K562 treated with DMSO at 1 percent for 24 hours (cell line): ENCODE measurements around the gene MAMLD1. TPM values are rescaled to one million over a fixed set of nuclear protein-coding genes. Genes with fewer than 3 reads are reported as not detected.

Experiments
- total RNA-seq: library from RNA; unstranded; fragments of 300-600 nt; gene quantifications from 2 replicates; pipeline ENCODE4 v1.2.3, GENCODE V29; 2022; ENCODE audit warnings: low read depth; ENCODE audit not compliant: insufficient read depth

The MAMLD1 gene, protein sequence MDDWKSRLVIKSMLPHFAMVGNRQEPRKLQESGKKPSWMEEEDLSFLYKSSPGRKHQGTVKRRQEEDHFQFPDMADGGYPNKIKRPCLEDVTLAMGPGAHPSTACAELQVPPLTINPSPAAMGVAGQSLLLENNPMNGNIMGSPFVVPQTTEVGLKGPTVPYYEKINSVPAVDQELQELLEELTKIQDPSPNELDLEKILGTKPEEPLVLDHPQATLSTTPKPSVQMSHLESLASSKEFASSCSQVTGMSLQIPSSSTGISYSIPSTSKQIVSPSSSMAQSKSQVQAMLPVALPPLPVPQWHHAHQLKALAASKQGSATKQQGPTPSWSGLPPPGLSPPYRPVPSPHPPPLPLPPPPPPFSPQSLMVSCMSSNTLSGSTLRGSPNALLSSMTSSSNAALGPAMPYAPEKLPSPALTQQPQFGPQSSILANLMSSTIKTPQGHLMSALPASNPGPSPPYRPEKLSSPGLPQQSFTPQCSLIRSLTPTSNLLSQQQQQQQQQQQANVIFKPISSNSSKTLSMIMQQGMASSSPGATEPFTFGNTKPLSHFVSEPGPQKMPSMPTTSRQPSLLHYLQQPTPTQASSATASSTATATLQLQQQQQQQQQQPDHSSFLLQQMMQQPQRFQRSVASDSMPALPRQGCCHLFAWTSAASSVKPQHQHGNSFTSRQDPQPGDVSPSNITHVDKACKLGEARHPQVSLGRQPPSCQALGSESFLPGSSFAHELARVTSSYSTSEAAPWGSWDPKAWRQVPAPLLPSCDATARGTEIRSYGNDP
- 0.07 TPM in 1 of 2 replicates, not detected in the other for total RNA-seq

DNA sequence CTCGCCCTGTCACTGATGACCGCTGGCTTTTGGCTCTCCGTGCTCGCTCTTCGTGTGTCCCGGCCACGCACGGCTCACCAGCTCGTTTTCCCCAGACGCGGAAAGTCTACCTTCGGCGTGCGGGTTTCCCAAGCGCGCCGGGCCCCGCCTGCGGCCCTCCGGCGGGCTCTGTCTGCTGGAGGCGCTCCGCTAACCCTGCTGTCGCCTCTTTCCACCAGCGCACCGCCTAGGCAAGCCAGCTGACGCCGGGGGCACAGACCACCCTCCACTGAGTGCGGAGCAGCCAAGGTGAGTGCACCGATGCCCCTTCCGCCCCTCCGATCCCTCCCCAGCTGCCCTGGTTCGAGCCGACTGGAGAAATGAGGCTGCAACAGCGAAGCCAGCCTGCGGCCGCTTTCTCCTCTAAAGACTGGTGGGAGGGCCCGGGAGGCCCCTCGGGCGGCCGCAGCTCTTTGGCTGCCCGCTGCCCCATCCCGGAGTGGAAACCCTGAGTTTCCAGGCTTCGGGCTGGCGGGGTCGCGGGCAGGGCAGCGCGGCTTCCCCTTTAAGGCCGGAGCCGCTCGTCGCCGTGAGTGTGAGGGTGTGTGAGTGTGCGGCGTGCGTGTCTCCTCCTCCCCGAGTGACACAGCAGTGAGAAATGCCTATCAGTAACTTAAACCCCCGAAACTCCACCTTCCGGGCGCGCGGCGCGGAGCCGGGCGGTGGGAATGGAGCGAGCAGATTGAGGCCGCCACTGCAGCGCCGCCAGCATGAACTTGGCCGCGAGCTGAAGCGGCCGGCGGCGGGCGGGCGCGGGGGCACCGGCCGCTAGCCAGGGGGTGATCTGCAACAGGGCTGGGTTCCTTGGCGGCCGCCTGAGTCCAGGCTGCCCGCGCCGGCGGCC lies at the start of gene MAMLD1:
Gene MAMLD1, plus strand, starts transcription at position 719 of the 883 bp plus-strand sequence. CDS start 82,200 bp downstream, outside the sequence.

Other genes starting within 250 kb of the MAMLD1 start
- gene MTM1, start 205.3 kb downstream of the MAMLD1 start, total RNA-seq = 5.8 and 7.3 TPM in 2 replicates